Osteocyte (in vitro differentiated cells): ENCODE measurements around the gene PRR11. TPM values are rescaled to one million over a fixed set of nuclear protein-coding genes. Genes with fewer than 3 reads are reported as not detected.
A peak's percentile ranks its signal among the peaks of the same experiment; 100 is the strongest.

Experiments used
- DNase-seq: peaks from one replicate; pipeline ENCODE4 v3.0.0; 2021; ENCODE audit warnings: mixed read lengths; ENCODE audit not compliant: unreplicated experiment; ENCODE audit errors: extremely low spot score
- H3K27ac Mint-ChIP-seq: one replicate; pipeline ENCODE4 v1.8.0; 2021; ENCODE audit warnings: mild to moderate bottlenecking, mixed read lengths; ENCODE audit not compliant: unreplicated experiment
- H3K27me3 Mint-ChIP-seq: one replicate; pipeline ENCODE4 v1.8.0; 2021; ENCODE audit warnings: mixed read lengths; ENCODE audit not compliant: unreplicated experiment
- H3K36me3 Mint-ChIP-seq: one replicate; pipeline ENCODE4 v1.8.0; 2021; ENCODE audit warnings: mixed read lengths; ENCODE audit not compliant: unreplicated experiment
- H3K4me1 Mint-ChIP-seq: one replicate; pipeline ENCODE4 v1.8.0; 2021; ENCODE audit warnings: mixed read lengths; ENCODE audit not compliant: unreplicated experiment
- H3K4me3 Mint-ChIP-seq: one replicate; pipeline ENCODE4 v1.8.0; 2021; ENCODE audit warnings: mild to moderate bottlenecking, moderate library complexity, mixed read lengths; ENCODE audit not compliant: unreplicated experiment
- H3K9me3 Mint-ChIP-seq: one replicate; pipeline ENCODE4 v1.8.0; 2021; ENCODE audit warnings: mixed read lengths; ENCODE audit not compliant: unreplicated experiment
- CTCF ChIP-seq: fragments of 200-600 bp; sonication (generic); IDR thresholded peaks from 2 replicates; pipeline ENCODE4 v1.5.0; 2021; ENCODE audit warnings: antibody characterized with exemption, mild to moderate bottlenecking, moderate library complexity
- long read RNA-seq: library from polyadenylated mRNA; unstranded; transcript quantifications from one replicate; pipeline ENCODE4 v2.0.0, GENCODE V29; 2021
- total RNA-seq: library from RNA; stranded (reverse); gene quantifications from 2 replicates; pipeline ENCODE4 v1.2.1, GENCODE V29; 2021

PRR11 gene
- 11.1 TPM in 2 replicates for total RNA-seq
- long read RNA-seq, transcript PRR11-201 (10 exons, 2,332 nt): major isoform, 13 of 25 reads
- long read RNA-seq, partial matches to known transcripts: 5 of 25 reads
- long read RNA-seq, other reads (novel, unspliced or antisense): 7 of 25 reads

DNA sequence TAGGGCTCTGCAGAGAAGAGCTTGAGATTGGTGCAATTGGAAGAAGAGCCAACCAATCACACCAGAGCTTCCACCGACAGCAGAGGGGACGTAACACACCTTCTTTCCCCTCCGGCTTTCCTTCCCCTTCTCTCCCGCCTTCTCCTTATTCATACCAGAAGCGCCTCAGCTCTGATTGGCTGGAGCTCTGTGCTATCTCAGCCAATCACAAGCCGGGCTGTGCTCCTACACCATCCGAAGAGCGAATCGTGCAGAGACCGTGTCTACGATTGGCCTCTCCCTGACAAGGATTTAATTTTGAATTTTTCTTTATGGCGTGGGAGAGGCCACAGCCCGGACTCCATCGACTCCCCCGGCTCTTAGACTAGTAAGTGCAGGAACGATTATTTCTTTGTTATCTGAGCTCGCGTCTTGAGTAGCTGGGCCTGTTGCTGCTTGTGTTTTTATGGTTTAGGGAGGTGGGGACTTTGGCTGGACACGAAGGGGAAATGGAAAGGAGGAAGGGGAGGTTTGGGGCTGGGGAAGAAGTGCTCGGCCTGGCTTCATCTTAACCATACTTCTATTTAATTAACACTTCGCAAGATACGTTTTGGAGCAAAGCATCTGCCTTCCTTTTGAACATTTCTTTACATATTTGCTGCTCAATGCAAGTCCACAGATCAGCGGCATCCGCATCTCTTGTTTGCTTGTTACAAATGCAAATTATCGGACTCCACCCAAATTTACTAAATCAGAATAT lies at the start of gene PRR11:
PRR11 (plus strand) TSS at position 308 of the 739 bp plus-strand sequence. CDS start 14,007 bp downstream, outside the sequence.
- peak; percentile 98 for DNase-seq
- H3K36me3 Mint-ChIP-seq: no peaks in the 10 kb centered on the region
- peaks cover 53% of the 10 kb centered on the region for H3K4me1 Mint-ChIP-seq
- H3K4me3 Mint-ChIP-seq: peak within 1 kb of the TSS; percentile 28
- no peaks in the 10 kb centered on the region for H3K27me3 Mint-ChIP-seq
- no peaks in the 10 kb centered on the region for H3K9me3 Mint-ChIP-seq
- no peak for TF ChIP-seq CTCF
- H3K27ac Mint-ChIP-seq: no peak within 1 kb of the TSS

GRCh38 chr17:59105852-59106462 lies 49.6 kb upstream of the PRR11 start:
- DNase-seq: peak; percentile 85
- H3K4me3 Mint-ChIP-seq: peak overlapping the region; percentile 95
- no peaks in the 10 kb centered on the region for H3K9me3 Mint-ChIP-seq
- peaks cover 20% of the 10 kb centered on the region for H3K36me3 Mint-ChIP-seq
- peak overlapping the region; percentile 90 for H3K27ac Mint-ChIP-seq
- H3K27me3 Mint-ChIP-seq: no peaks in the 10 kb centered on the region
- TF ChIP-seq CTCF: no peak
- H3K4me1 Mint-ChIP-seq: peaks cover 33% of the 10 kb centered on the region

DNA sequence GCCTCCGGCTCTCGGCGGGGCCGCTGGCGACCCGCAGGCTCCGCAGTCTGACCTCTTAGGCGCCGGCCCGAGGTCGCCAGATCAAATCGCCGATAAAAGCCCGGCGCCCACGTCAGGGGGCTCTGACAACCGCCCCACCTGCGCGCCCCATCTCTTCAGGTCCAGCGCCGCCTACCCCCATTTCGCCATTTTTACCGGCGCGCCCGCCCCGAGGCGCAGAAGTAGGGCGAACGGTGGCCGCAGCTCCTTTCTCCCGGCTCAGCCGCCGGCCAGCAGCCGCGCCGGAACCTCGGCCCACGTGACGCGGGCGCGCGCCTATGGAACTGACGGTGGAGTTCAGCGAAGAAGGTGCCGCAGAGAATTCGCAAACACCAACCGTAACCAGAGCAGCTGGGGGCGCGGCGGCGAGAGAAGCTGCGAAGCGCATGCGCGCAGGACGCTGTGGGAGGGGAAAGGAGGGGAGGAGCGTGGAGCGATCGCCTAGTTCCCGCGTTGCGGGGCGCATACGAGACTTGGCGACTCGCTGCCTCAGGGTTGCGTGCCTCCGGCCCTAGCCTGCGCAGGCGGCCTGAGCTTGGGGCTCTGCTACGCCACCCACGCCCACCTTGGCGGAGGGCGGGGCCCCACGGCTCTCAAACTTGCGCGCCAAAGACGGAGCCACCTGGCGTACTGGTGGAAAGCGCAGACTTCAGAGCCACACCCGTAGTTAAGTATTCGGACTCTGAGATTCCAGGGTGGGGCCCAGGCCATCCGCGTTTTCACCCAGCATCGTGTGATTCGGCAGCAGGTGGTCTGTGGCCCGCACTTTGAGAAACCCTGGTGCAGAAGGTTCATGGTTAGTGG lies 48.9 kb upstream of the PRR11 start, which contains the start of gene TRIM37:
TRIM37 (minus strand) TSS at position 418 of the 843 bp plus-strand sequence. CDS start 419 bp downstream, outside the sequence.
- Mint-ChIP-seq H3K9me3 (no peaks in the 10 kb centered on the region), H3K36me3 (peaks cover 16% of the 10 kb centered on the region), H3K27me3 (no peaks in the 10 kb centered on the region), H3K27ac (peak within 1 kb of the TSS; percentile 90), H3K4me1 (peaks cover 31% of the 10 kb centered on the region), H3K4me3 (peak within 1 kb of the TSS; percentile 95)
- DNase-seq: peak; percentile 100
- TF ChIP-seq CTCF: no peak

DNA sequence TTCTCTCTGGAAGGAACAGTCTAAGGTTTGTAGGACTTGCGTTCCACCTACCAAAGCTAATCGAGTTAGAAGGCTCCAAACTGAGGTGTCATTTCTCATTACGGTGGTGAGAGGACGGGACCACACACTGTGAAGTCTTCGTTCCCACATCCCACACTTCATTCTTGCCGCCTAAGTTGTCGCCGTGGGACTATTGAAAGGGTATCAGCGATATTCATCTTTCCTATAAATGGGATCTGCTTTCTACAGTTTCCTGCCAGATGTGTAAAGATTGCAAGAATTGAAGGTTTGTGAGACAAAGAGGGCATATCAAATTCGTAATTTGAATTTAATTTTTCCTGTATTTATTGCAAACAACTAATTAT lies 48.3 kb upstream of the PRR11 start:
- Mint-ChIP-seq H3K27ac (peak overlapping the region; percentile 90), H3K36me3 (peaks cover 16% of the 10 kb centered on the region), H3K4me1 (peaks cover 27% of the 10 kb centered on the region), H3K27me3 (no peaks in the 10 kb centered on the region), H3K9me3 (no peaks in the 10 kb centered on the region), H3K4me3 (peak overlapping the region; percentile 95)
- no peak for TF ChIP-seq CTCF
- DNase-seq: no peak
